Stimulated activated CD8-positive, alpha-beta memory T cell treated with anti-CD3 and anti-CD28 coated beads, Interleukin-4, amount 100 ng/mL, for 24 hours (primary cell): Measurements from ENCODE around the gene CFC1B.
"Not testable (repeated sequence)": the region's sequence is repeated elsewhere in the genome, so short reads cannot be mapped to it uniquely, and the experiment has no call there.

ENCODE experiments used
- DNase-seq: peaks from one replicate; pipeline ENCODE4 v3.0.0-alpha.2; 2020; ENCODE audit warnings: low read depth

The CFC1B gene

DNA sequence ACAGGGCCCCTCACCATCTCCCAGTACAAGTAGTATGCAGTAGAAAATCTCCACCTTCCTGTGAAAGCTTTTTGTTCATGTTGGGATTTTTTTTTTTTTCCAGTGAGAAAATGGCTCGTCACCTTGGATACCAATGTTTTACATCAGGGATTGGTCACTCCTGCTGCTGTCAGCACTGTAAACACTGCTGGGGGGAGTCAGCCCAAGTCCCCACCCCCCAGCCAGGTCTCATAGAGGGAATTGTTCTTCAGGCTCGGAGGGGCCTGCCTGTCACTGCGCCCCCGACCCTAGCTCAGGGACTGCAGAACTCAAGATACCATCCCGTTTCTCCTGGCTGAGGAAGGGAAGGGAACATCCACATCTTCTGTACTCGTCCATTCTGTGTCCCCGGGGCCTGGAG is at the start of gene CFC1B:
Gene CFC1B (plus strand): TSS at position 231 of the 400 bp plus-strand sequence. CDS start 263 bp downstream, outside the sequence.
- not testable (repeated sequence) for DNase-seq

DNA sequence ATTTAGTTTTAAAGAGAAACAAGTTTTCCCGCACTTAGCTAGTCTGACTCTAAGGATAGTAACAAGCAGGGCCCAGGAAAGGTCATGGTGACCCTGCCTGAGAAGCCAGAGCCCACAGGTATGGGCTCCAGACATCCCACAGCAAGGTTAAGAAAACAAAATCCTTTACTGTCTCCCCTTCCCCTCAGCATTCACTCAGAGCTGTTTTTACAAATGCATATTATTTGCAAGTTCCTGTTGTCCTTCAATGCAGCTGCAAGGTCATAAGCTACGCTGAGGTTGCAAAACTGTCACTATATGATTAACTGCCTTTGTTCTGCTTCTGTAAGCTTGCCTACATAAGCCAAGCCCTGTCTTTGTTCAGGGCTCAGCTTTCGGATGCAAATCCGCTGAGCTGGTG is 29.9 kb upstream of the CFC1B start:
- DNase-seq: not testable (repeated sequence)

DNA sequence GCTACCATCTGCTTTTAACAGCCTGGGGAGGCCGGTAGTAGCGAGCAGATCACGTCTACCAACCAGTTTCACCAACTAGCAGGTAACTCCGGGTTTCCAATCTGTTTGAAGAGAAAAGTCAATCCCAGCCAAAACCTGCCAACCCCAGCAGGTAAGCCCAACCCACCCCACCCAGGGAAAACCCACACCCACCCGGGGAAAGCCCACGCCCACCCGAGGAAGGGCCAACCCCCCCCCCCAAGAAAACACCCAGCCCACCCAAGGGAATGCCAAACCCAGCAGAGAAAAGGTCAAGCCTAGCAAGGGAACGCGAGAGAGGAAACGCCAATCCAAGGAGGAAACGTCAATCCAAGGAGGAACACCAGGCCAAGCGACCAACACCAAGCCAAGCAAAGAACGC is 11.8 kb upstream of the CFC1B start, which contains the start of gene POTEI:
Gene POTEI (minus strand): TSS at position 101 of the 400 bp plus-strand sequence. CDS start 93 bp downstream, at position 8.
- DNase-seq: not testable (repeated sequence)

DNA sequence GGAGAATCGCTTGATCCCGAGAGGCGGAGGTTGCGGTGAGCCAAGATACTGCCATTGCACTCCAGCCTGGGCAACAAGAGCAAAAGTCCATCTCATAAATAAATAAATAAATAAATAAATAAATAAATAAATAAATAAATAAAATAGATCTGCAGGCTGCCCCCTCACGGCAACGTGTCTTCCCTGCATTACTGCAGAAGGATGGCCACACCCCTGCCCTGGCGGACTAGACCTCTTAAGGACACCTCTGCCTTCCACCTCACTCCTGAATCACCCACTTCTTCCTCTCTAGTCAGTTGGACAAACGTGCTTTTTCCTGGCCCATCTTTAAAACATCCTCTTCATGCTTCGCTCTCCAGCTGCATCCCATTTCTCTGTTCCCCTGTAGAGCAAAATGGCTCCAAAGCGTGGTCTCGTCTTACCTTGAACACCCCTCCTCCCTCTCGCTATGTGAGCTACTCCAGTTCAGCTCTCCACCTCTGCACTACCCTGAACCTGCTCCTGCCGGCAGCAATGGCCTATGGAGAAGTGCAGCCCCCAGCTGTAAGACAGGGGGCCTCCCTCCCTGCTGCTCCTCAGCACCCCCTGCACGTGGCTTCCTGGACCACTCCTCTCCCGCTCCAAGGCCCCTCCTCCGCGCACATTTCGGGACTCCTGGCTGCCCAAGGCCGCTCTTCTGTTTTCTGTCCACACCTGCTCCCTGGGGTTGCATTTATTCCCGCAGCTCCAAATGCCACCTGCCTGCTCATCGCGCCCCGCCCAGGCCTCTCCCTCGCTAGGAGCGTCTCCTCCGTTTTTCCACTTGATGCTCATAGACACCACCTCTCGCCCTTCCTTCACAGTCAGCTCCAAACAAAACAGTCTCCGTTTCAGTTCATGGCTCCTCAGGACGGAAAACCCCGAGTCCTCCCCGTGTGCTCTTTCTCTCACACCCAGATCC is 9.9 kb upstream of the CFC1B start:
- not testable (repeated sequence) for DNase-seq

DNA sequence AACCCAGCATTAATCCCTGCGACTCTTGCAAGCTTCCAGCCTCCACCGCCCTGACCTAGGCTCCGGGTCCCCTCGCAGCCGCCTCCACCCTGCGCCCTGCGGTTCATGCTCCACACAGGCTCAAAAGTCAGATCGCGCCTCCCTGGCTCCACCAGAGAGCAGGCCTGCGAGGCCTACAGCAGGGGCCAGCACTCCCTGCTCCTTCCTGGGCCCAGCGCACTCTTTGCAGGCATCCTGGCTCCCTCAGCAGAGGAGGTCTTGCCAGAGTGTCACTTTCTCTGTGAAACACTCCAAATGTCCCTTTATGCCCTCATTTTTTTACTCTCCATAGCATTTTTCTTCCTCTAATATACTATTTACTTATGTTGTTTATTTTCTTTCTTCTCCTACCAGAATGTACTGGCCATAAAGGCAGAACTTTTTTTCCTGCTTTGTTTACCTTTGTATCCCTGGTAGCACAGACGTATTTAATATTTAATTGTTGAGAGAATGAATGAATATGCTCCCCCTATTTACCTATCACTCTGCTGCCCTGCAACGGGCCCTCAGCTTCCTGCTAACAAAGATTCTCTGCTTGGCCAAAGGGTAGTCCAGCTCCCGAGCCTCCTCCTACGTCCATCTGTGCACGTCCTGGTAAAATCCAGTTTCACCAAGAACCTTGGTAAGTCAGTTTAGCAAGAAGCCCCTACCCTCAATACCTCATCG is 9.1 kb upstream of the CFC1B start:
- not testable (repeated sequence) for DNase-seq

DNA sequence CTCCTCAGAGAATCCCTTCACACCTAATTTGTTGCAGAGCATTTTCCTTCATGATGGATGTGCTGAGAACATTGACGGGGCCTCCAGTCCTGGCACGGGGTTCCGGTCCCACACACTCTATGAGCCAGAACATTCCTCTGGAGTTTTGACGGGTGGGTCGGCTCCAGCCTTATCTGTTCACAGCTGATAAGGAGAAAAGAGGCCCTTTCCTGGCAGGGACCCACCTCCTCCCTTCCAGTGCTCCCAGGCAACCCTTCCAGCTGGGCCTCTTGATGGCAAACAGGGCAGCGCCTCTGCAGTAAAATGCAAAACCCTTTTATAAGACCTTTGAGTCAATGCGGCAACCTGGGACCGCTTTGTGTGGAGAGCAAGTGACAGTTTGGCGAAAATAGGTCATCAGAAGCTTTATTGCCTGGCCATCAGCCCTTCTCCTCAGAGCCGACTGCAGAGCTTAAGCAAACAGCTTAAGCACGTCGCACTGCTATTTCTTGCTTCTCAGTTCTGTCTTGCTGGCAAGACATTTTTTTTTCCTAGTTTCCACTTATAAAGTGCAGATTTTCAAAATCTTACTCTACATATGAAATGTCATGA is 2.4 kb upstream of the CFC1B start:
- not testable (repeated sequence) for DNase-seq

DNA sequence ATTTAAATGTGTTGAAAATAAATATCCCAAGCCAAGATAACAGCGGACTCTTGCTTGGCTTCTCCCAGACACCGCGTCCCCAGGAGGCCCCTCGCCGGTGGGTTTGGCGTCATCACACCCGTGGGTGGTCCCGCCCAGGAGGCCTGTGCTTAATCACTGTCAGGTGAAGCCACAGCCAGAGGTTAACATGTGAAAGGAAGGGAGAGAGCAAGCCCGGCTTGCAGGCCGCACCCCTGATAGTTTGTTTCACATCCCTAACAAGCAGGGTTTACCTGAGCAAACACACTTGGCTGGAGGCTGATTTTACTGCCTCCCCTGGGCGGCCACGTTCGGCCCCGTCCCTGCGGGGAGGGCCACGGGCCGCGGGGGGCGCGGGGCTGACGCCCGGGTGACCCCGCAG is 1.4 kb downstream of the CFC1B start:
- not testable (repeated sequence) for DNase-seq

DNA sequence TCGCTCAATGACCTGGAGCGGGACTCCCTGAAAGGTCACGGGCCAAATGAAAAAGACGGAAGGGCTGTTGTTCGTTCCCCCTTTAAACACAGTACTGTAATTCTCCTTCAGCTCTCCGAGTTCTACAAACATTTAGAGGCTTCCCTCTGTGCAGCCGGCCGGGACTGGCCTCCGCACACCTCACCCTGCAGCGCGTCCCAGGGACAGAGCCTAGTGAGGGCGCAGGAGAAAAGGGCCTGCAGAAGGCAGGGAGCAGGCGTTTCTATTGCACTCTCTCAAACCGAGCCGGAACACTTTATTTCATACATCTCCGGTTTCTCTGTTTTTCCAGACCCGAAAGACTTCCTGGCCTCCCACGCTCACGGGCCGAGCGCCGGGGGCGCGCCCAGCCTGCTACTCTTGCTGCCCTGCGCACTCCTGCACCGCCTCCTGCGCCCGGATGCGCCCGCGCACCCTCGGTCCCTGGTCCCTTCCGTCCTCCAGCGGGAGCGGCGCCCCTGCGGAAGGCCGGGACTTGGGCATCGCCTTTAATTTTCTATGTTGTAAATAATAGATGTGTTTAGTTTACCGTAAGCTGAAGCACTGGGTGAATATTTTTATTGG is 6.4 kb downstream of the CFC1B start:
- DNase-seq: not testable (repeated sequence)

DNA sequence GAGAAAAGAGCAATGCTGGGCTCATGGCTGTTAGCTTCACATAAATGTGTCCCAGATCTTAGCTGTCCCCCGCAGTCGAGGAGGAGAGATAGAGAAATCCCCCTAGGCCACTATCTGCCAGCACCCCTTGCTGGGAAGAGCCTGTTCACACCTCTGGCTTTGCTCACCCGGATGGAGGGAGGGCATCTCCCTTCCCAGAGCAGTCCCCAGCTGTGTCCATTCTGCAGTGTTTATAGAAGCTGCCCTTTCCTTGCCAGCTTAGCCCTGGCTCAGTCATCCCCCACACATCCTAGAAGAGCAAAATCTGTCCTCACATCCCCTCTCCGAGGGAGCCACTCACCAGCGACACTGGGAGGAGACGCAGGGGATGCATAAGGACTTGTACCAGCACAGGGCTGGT is 8.5 kb downstream of the CFC1B start:
- not testable (repeated sequence) for DNase-seq

DNA sequence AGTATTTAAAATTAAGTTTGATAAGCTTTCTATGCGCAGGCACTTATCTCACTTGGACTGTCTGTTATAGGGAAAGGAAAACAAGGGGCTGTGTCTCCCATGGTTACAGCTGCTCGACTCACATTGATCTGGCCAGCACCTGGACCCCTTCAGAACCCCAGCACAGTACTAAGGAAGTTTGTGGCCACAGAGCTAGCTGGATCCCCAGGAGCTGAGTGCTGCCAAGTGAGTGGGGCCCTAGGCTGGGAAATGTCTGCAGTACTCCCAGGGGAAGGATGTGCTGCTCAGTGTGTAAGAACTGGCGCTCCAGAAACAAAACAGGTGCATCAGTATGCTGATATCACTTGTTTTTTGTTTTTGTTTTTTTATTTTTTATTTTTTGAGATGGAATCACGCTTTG is 9.2 kb downstream of the CFC1B start:
- DNase-seq: not testable (repeated sequence)

DNA sequence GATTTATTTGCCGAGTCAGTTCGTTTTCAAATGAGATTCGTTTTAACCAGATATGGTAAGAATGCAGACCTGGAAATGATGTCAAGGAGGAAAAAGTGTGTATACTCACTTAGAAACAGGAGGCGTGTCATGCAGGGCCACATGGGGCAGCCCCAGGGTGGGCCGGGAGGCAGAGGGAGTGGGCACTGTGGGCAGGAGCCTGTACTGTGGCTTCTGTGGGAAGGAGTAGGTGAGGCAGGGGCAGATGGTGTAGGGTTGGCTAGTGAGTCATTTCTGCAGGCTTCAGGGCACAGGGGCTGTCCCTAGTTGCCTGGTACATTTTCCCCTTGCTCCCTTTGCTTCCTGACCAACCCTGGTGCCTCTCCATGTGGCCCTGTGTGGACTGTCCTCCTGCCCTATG is 10.2 kb downstream of the CFC1B start:
- DNase-seq: not testable (repeated sequence)

DNA sequence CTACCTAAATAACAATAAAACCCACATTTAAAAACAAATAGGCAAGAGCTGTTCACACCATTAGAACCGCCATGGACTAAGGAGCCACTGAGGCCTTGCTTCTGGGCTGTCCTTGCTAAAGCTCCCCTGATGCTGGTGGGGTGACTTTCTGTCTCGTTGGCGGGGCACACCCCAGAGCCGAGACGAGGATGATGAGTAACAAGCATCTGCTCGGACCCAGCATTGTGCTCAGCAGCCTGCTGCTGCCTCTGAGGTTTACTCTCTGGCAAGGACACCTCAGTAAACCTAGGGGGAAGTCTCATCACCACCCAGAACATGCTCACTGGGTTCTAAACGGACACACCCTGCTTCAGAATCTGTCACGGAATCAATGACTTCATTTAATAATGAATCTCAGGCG is 10.7 kb downstream of the CFC1B start:
- DNase-seq: not testable (repeated sequence)

DNA sequence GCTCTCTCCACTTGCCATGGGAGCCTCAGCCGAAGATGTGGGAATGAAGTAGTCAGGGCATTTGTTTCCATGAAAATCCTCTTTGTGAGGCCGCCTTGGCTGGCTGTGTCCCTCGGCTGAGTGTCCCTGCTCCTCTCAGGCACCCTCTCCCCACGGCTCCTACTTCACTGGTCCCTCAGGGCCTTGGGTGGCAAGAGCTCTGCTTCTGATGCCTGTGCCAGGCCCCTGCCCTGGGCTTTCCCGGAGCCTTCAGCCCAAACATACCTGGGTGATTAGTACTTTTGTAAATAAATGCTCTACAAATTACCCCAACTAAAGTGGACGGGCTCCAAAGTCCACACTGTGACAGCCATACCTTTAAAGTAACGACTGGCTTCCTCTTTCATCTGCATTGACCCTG is 15.6 kb downstream of the CFC1B start:
- not testable (repeated sequence) for DNase-seq

DNA sequence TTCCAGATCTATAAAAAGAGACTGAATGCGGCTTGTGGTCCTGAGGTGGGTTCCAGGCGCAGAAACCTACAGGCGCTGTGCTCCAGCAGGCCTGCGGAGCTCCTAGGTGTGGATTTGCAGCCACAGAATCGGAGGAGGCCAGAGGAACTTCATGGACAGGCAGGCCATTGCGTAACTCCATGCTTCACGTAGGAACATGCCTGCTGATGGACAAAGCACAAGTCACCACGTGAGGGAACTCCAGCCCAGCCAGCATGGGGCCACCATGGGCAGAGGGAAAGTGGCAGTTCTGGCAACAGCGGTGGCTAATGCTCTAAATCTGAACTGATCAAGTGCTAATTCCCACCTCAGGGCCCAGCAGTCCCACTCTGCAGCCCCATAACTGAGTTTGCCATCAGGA is 17.2 kb downstream of the CFC1B start:
- not testable (repeated sequence) for DNase-seq

DNA sequence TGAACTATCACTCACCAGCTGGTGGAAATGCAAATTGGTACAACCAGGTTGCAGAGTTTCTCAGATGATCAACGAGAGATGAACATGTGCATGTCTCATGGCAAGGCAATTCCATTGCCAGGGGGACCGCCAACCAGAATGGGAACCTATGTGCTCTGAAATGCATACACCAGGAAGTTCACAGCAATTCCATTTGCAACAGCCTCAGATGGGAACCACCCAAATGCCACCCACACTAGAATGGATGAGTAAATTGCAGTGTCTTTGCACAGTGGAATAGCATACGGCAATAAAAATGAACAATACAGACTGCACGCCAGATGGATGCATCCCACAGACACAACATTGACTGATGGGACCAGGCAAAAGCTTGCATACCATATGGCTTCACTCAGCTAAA is 21.8 kb downstream of the CFC1B start:
- DNase-seq: not testable (repeated sequence)

DNA sequence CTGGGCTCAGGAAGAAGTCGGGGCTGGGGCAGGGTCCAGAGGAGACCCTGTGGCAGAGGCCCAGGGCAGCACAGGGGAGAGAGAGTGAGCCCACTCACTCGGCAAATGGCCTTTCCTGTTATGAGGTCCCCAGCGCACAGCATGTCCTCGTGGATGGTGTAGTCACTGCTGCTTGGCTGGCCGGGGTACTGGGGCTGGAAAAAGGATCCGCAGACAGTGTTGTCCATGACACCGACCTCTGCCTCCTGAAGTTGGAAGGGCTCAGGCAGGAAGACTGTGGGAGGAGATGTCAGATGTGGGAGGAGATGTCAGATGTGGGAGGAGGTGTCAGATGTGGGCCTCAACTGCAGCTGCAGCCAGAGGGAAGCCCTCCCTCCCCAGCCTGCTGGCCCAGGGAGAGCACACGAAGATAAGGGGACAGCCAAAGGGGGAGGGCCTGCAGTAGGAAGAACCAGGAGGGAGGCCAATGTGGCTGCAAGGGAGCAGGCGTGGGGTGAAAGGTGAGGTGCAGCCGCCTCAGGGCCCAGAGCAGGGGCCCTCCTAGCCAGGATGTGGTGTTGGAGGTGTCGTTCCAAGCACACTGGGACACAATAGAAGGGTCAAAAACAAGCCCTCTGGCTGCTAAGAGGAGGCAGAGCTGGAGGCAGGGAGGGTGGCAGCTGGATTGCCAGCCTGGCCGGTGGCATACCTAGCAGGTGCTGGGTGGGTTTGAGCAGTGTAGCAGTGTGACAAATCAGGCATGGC is 22.9 kb downstream of the CFC1B start:
- not testable (repeated sequence) for DNase-seq

DNA sequence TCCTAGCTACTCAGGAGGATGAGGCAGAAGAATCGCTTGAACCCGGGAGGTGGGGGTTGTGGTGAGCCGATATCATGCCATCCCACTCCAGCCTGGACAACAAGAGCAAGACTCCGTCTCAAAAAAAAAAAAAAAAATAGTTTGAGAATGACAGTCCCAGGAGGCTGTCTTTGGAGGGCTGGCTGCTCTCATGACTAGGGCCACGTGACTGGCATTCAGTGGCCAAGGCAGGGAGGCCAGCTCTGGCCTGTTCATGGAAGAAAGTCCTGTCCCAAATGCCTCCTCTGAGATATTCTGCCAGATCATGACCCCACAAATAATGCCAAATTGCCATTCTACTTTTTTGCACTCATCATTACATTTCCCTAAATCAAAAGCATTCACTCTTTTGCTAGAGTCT is 24.0 kb downstream of the CFC1B start:
- not testable (repeated sequence) for DNase-seq

DNA sequence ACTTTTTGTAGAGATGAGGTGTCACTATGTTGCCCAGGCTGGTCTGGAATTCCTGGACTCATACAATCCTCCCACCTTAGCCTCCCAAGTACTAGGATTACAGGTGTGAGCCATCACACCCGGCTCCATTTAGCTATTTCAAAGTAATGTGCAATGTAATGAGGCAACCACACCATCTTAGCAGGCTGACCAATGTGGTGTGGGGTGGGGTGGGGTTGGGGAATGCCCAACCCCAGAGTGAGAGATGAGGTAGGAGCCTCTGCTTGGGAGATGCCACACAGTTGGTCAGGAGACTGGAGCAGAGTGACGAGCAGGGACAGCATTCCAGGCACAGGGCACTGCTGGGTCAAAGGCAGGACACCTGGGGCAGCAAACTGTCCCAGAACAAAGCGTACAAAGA is 27.4 kb downstream of the CFC1B start:
- not testable (repeated sequence) for DNase-seq

DNA sequence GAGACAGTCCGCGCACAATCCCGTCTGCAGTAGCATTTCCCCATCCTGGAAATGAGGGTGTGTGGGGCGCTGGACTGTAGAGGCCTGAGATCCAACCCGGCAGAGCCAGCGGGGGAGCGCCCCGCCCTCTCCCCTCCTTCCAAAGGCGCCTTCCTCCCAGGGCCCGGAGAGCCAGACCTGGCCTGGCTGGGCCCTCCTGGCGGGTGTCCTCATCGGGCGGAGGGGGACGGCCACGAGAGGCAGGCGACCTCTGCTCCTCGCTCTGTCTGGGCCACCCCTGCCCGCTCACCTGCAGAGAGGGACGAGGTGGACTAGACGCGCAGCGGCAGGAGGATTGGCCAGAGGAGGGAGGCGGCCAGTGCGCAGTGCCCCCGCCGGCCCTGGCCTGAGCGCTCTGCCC is 28.5 kb downstream of the CFC1B start:
- DNase-seq: not testable (repeated sequence)

DNA sequence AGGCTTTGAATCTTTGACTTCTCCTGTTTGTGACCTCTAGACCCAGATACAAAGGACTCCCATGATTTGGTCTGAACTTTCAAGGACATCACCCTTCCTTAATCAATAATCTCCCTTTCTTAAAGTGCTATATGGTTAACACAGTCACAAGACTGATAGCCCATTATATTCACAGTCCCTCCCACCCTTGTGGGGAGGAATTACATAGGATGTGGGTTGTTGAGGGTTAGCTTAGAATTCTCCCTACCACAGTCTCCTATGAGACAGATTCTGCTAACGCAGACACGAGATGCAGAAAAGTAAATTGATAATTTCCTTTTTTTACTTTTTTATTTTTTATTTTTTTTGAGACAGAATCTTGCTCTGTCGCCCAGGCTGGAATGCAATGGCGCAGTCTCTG is 33.2 kb downstream of the CFC1B start:
- DNase-seq: not testable (repeated sequence)

DNA sequence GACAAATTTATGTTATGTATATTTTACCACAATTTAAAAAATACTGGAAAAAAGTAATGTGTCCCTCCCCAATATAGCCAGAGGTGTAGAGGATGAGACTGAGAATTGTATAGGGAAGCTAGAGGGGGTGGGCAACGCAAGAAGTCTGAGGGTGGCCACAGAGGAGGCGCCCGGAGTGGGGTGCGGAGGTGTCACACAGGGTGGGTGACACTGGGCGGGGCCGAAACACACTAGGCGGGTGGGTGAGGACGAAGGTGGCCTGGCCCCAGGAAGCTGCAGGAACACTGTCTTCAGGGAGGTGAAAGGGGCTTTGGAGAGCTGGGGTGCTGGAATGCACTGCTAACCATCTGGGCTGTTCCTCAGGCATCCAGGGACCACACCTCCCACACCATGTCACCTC is 35.4 kb downstream of the CFC1B start:
- DNase-seq: not testable (repeated sequence)
